Ishikawa (cell line): Measurements from ENCODE around the gene SAT2.

Experiments
- CEBPB ChIP-seq: IDR thresholded peaks from 2 replicates; pipeline ENCODE4 v1.6.1; 2012
- EGR1 ChIP-seq: IDR thresholded peaks from 2 replicates; pipeline ENCODE4 v1.6.1; 2012
- EP300 ChIP-seq: IDR thresholded peaks from 2 replicates; pipeline ENCODE4 v1.6.1; 2012; ENCODE audit warnings: borderline replicate concordance
- FOXM1 ChIP-seq: IDR thresholded peaks from 2 replicates; pipeline ENCODE4 v1.6.1; 2012; ENCODE audit warnings: low read depth, borderline replicate concordance
- MAX ChIP-seq: IDR thresholded peaks from 2 replicates; pipeline ENCODE4 v1.6.1; 2012
- RAD21 ChIP-seq: IDR thresholded peaks from 2 replicates; pipeline ENCODE4 v1.6.1; 2012; ENCODE audit warnings: low read depth
- TAF1 ChIP-seq: IDR thresholded peaks from 2 replicates; pipeline ENCODE4 v1.6.1; 2012; ENCODE audit warnings: low read depth, mild to moderate bottlenecking
- TEAD4 ChIP-seq: IDR thresholded peaks from 2 replicates; pipeline ENCODE4 v1.6.1; 2012

- TF ChIP-seq TAF1 (no peak), EGR1 (no peak), TEAD4 (no peak), EP300 (no peak), MAX (no peak), RAD21 (no peak), FOXM1 (no peak), CEBPB (no peak)
Observed at GRCh38 chr17:7674934-7675333, 47.3 kb upstream of the SAT2 start.
